ENCODE results near the gene PRR5L. TPM values are rescaled to one million over a fixed set of nuclear protein-coding genes. Genes with fewer than 3 reads are reported as not detected.

The PRR5L gene
- total and polyA plus RNA-seq, 12 donors, result 1.7 to 10.2 (median 7.3) TPM

DNA sequence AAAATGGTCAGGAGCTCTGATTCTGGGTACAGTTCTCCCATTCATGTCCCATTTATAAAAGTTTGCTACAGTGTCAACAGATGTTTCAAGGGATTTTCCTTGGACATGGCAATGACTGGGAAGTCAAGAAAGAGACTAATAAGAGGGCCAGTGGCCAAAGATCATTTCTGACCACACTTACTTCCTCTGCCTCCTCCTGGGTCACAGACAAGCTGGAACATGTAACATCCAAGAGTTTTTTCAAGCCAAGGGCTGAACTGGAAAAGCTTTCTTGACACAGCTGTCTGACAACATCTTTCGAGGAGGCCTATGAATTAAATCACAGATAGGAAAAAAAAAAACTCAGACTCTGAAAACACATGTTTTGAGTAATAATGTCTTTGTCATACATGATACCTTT, 15.6 kb upstream of the PRR5L start:
- Histone ChIP-seq H3K27me3 (no peaks in the 10 kb centered on the region), H3K4me1 (replicated peaks in 1 of 2) (no peaks in the 10 kb centered on the region), H3K9me3 (replicated peaks in 1 of 3) (no peaks in the 10 kb centered on the region), H3K27ac (no peak overlapping the region), H3K36me3 (replicated peaks in 1 of 2) (peaks cover 0 to 31% of the 10 kb centered on the region in 2 donors), H3K4me3 (no peak overlapping the region)
- 65 to 85% (median 76%) methylated on average over 1 of the region's 1 CpG for WGBS, 4 donors
- no peak for DNase-seq
- TF ChIP-seq, protein P1, sequence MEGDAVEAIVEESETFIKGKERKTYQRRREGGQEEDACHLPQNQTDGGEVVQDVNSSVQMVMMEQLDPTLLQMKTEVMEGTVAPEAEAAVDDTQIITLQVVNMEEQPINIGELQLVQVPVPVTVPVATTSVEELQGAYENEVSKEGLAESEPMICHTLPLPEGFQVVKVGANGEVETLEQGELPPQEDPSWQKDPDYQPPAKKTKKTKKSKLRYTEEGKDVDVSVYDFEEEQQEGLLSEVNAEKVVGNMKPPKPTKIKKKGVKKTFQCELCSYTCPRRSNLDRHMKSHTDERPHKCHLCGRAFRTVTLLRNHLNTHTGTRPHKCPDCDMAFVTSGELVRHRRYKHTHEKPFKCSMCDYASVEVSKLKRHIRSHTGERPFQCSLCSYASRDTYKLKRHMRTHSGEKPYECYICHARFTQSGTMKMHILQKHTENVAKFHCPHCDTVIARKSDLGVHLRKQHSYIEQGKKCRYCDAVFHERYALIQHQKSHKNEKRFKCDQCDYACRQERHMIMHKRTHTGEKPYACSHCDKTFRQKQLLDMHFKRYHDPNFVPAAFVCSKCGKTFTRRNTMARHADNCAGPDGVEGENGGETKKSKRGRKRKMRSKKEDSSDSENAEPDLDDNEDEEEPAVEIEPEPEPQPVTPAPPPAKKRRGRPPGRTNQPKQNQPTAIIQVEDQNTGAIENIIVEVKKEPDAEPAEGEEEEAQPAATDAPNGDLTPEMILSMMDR (IDR thresholded peaks at IDR 0.05), result no peak
- no peak for TF ChIP-seq POLR2A (IDR thresholded peaks at IDR 0.05)
- intact Hi-C loops (cut with DNase I), result no loop called here

DNA sequence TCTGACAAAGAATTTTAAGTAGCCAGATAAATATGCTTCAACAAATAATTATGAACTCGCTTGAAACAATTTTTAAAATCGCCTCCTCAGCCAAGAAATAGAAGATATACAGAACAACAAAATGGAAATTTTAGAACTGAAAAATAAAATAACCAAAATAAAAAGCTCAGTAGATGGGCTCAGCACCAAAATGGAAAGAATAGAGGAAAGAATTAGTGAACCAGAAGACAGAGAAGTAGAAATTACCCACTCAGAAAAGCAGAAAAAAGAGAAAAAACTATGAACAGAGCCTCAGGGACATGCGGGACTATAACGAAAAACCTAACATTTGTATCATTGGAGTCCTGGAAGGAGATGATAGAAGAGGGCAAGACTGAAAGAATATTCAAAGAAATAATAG, 14.2 kb upstream of the PRR5L start:
- no peak overlapping the region for H3K27ac ChIP-seq
- TF ChIP-seq POLR2A (IDR thresholded peaks at IDR 0.05), result no peak
- TF ChIP-seq, protein P1 (IDR thresholded peaks at IDR 0.05), result no peak
- no peaks in the 10 kb centered on the region for H3K9me3 ChIP-seq (replicated peaks in 1 of 3)
- no peaks in the 10 kb centered on the region for H3K27me3 ChIP-seq
- intact Hi-C loops (cut with DNase I), result no loop called here
- WGBS, 4 donors, result 80 to 97% (median 89%) methylated on average over 4 of the region's 4 CpGs
- no peak for DNase-seq
- H3K36me3 ChIP-seq (replicated peaks in 1 of 2), result peaks cover 0 to 19% of the 10 kb centered on the region in 2 donors
- H3K4me1 ChIP-seq (replicated peaks in 1 of 2), result no peaks in the 10 kb centered on the region
- no peak overlapping the region for H3K4me3 ChIP-seq

DNA sequence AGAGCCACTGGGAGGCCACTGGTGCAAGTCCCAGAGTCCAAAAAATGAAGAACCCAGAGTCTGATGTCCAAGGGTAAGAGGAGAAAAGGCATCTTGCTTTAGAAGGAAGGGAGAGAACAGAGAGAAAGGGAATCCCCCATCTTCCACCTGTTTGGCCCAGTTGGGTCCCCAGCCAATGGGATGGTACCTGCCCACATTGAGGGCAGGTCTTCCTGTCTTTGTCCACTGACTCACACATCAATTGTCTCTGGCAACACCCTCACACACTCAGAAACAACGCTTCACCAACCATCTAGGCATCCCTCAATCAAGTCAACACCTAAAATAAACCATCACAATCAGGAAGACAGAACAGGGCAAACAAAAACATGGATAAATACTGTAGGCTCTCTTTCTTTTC, 13.2 kb upstream of the PRR5L start:
- no peak overlapping the region for H3K4me3 ChIP-seq
- H3K4me1 ChIP-seq (replicated peaks in 1 of 2), result peaks cover 0 to 5% of the 10 kb centered on the region in 2 donors
- H3K36me3 ChIP-seq (replicated peaks in 1 of 2), result peaks cover 0 to 16% of the 10 kb centered on the region in 2 donors
- no peaks in the 10 kb centered on the region for H3K9me3 ChIP-seq (replicated peaks in 1 of 3)
- 60 to 96% (median 92%) methylated on average over 1 of the region's 1 CpG for WGBS, 4 donors
- TF ChIP-seq, protein P1 (IDR thresholded peaks at IDR 0.05), result no peak
- no peak for TF ChIP-seq POLR2A (IDR thresholded peaks at IDR 0.05)
- intact Hi-C loops (cut with DNase I), result no loop called here
- no peak overlapping the region for H3K27ac ChIP-seq
- DNase-seq, result no peak
- no peaks in the 10 kb centered on the region for H3K27me3 ChIP-seq

DNA sequence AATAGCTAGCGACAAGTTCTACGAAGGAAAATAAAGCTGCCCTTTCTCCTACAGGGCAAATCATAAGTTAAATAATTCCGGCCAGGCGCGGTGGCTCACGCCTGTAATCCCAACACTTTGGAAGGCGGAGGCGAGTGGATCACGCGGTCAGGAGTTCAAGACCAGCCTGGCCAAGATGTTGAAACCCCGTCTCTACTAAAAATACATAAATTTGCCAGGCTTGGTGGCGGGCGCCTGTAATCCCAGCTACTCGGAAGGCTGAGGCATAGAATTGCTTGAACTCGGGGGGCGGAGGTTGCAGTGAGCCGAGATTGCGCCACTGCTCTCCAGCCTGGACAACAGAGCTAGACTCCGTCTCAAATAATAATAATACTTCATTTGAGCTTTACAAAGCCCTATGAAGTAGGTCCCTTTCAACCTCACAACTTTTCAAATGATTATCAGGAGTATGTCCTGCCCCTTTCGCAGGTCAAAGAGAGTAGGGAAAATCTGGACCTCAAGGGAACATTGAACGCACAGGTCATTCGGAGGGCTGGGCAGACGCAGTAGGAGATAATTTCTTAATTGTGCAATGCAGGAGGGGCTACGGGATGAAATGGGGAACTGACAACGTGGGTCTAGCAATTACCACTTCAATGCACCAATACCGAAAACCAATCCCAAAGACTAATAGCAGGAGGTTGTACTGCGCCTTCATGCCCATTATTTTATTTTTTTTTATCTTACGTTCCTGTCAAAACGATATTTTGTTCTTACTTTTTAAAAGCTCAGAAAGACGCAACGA, 7.5 kb upstream of the PRR5L start:
- no peaks in the 10 kb centered on the region for H3K9me3 ChIP-seq (replicated peaks in 1 of 3)
- intact Hi-C loops (cut with DNase I), result no loop called here
- H3K36me3 ChIP-seq (replicated peaks in 1 of 2), result no peaks in the 10 kb centered on the region
- WGBS, 4 donors, result 33 to 39% (median 34%) methylated on average over 31 of the region's 31 CpGs
- no peak for TF ChIP-seq POLR2A (IDR thresholded peaks at IDR 0.05)
- TF ChIP-seq, protein P1 (IDR thresholded peaks at IDR 0.05), result no peak
- H3K4me3 ChIP-seq, result peak overlapping the region in 3 of 4 donors; percentile 23 to 95 (median 85)
- H3K27me3 ChIP-seq, result no peaks in the 10 kb centered on the region
- peaks cover 0 to 15% of the 10 kb centered on the region in 2 donors for H3K4me1 ChIP-seq (replicated peaks in 1 of 2)
- peak in 2 of 7 donors; percentile 27 to 38 for DNase-seq
- peak overlapping the region in 3 of 5 donors; percentile 35 to 77 (median 58) for H3K27ac ChIP-seq
